Hippocampal formation (tissue), 2 donors: ENCODE data around the gene NUFIP2.
A peak's percentile ranks its signal among the peaks of the same experiment; 100 is the strongest.
"Not testable (repeated sequence)": the region's sequence is repeated elsewhere in the genome, so short reads cannot be mapped to it uniquely, and the experiment has no call there.

Source experiments
- DNase-seq, 2 donors: peaks; one replicate each; lab custom pipeline; 2025; lab: John Stamatoyannopoulos, UW

NUFIP2 gene

DNA sequence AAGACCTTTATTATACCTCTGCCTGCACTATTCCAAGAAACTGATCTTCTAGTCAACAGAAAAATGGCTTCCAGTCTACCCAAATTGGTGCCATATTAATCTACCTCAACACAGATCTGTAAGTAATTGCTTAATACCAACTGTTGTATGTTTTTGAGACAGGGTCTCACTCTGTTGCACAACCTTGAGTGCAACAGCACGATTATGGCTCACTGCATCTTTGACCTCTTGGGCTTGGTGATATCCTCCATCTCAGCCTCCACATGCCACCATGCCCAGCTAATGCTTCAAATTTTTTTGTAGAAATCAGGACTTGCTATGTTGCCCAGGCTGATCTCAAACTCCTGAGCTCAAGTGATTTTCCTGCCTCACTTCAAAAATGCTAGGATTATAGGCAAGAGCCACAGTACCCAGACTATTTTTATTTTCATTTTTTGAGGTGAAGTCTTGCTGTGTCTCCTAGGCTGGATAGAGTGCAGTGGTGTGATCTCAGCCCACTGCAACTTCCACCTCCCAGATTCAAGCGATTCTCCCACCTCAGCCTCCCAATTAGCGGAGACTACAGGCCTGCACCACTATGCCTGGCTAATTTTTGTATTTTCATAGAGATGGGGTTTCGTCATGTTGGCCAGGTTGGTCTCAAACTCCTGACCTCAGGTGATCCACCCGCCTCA lies 14.4 kb downstream of the NUFIP2 start:
- no peak for DNase-seq

DNA sequence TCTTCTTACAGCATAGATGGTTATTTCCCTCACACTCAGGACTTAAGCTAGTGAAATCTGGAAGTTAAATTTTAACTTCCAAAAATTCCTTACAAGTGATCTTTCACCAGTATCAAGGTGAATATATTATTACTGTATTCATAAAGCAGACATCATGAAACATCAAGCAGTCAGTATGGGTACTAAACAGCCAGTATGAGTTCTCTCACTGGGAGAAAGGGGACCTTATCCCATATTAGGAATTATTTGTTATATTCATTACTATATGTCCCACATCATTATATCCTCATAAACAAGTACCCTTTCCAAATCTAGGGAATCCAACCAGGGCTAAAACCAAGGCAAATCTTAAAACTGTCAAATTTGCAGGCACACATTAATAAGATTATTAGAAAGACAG lies 15.3 kb downstream of the NUFIP2 start:
- no peak for DNase-seq

GRCh38 chr17:29273924-29274323 lies 20.0 kb downstream of the NUFIP2 start:
- no peak for DNase-seq

DNA sequence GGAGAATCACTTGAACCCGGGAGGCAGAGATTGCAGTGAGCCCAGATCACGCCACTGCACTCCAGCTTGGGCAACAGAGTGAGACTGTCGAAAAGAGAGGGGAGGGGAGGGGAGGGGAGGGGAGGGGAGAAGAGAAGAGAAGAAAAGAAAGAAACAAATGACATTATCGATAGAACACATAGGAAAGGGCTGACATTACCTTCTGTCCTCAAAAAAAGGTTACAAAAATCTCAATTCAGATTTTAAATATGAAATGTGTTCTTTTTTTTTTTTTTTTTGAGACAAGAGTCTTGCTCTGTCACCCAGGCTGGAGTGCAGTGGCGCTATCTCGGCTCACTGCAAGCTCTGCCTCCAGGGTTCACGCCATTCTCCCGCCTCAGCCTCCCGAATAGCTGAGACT lies 22.0 kb downstream of the NUFIP2 start:
- not testable (repeated sequence) for DNase-seq

- no peak for DNase-seq
Measured at GRCh38 chr17:29263916-29264315, 30.0 kb downstream of the NUFIP2 start.

DNA sequence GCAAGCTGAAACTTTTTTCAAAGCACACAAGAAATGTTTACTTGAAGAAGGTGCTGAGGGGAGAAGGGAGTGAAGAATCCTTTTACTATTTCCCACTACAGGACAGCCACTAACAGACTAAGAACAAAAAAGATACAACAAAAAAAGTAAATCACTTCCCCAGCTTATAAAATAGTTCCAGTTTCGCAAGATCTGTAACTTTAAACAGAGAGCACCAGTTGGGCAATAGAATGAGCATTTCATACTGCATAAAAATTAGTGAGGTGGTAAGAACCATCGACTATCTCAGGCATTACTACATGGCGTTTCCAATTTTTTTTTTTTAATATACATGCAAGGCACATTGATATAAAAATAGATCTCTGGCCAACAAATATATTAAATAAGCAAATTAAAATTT lies 36.2 kb downstream of the NUFIP2 start:
- no peak for DNase-seq

- DNase-seq: no peak
Measured at GRCh38 chr17:29256735-29257466, 37.0 kb downstream of the NUFIP2 start.

- DNase-seq: no peak
Measured at GRCh38 chr17:29255926-29256522, 37.9 kb downstream of the NUFIP2 start.

DNA sequence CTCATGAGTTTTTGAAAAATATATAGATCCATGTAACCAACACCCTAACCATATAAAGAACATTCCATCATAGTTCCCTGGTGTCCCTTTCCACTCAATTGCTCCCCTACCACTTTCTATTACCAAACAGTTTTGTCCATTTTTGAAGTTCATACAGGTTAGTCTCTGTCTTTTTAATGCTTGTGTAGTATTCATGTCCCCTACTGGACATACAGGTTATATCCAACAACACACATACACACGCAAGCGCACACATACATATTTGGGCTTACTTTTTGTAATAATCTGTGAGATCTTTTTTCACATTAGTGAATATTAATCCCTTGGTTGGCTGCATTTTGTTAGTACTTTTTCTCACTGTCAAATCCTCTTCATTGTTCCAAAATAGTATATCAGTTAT lies 40.9 kb downstream of the NUFIP2 start:
- DNase-seq: no peak

DNA sequence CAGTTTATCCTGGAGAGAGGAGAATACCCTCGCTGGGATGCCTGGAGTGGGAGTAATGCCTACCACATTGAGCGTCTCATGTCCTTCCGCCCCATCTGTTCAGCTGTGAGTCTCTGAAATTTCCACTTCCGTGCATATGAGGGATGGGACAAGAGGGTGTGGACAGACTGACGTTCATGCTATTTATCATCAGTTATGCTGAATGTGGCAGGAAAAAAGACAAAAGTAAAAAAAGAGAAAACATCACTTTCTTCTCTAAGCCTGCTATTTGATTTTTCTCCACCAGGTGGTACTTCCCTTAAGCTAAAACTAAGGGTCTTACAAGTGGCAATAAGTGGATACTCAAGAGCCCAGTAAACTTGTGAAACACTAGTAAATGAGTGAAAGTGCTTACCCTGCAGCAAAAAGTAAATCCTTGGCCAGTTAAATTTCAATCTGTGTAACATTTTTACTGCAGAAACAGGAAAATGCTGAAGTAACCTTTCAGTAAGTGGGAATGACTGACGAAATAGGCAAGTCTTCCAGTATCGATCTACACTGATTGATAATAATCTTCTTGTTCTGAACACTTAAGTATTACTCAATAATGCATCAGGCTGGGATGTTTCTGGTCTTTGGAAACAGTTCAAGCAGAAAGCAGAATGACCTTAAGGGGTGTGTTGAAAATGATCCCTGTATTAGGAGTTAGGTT lies 41.7 kb downstream of the NUFIP2 start:
- DNase-seq: no peak

DNA sequence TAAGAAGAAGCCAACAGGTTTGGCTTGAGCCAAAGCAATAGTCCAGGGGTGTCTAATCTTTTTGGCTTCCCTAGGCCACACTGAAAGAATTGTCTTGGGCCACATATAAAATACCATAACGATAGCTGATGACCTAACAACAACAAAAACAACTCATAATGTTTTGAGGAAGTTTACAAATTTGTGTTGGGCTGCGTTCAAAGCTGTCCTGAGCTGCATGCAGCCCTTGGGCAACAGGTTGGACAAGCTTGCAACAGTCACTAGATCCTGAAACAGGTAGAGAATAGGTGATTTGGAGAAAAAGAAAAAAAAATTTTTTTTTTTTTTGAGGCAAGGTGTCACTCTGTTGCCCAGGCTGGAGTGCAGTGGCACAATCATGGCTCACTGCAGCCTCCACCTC lies 42.8 kb downstream of the NUFIP2 start:
- no peak for DNase-seq

- no peak for DNase-seq
Measured at GRCh38 chr17:29250666-29251065, 43.3 kb downstream of the NUFIP2 start.

- no peak for DNase-seq
Measured at GRCh38 chr17:29248845-29249244, 45.1 kb downstream of the NUFIP2 start.

DNA sequence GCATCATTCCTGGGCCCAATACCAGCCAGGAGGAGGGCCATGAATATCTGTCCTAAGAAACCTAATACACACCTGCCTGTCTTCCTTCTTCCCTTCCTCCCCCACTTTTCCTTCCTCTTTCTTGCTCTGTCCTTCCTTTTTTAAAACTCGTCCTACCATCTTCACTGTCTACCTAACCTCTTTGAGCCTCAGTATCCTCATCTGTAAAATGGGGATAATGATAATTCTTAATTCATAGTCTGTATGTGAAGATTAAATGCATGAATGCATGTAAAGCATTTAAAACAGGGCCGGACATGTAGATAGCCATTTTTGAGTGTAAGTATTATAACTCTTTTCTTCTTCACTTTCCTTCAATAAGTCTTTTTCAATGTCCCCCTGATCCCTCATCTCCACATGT lies 46.7 kb downstream of the NUFIP2 start:
- DNase-seq: no peak

DNA sequence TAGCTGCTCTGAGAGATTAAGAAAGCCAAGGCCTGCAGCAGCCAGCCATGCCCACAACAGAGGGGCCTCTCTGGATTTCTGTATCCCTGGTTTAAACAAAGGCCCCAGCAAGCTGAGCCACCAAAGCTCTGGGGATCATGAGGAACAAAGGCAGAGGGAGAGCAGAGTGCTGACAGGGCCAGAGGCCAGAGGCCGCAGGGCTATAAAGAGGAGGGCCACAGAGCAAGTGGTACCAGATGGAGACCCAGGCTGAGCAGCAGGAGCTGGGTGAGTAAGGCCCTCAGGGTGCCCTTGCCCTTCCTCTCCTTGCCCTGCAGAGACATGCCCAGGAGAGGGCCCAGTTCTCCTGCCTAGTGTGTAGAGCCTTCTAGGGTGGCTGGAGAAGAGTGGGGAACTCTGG lies 47.3 kb downstream of the NUFIP2 start, which contains the start of gene CRYBA1:
Gene CRYBA1 (plus strand): TSS at position 232 of the 400 bp plus-strand sequence. CDS start 5 bp downstream, at position 237.
- DNase-seq: no peak

DNA sequence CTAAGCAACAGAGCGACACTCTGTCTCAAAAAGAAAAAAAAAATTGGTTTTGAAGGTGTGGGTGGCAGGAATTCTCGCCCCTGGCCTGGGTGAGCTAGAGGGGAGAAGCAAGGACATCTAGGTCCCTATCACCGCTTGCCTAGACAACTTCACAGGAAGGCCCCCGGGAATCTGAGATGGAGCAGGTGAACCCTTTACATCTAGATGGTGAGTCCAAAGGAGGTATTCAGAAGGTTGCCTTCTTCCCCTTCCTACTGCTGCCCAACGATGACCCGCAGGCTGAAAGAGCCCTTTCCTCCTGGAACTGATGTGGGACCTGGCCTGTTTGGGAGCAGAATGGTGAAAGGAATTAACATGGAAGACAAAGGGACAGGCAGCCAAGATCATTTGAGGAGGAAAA lies 48.5 kb downstream of the NUFIP2 start:
- DNase-seq: no peak

GRCh38 chr17:29243792-29244191 lies 50.2 kb downstream of the NUFIP2 start:
- DNase-seq: no peak

DNA sequence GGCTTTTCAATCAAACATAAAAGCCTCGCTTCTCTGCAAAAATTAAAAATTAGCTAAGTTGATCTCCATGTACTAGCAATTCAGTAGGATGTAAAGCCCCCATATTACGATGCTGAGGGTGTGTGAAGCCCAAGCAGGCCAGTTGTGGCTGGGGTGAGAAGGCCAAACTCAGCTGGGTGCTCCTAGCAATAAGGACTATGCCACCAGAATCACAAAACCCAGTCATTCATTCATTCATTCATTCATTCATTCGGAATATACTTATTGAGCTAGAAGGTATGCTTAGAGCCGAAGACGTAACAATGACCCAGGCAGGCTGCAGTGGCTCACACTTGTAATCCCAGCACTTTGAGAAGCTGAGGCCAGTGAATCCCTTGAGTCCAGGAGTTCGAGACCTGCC lies 51.2 kb downstream of the NUFIP2 start:
- DNase-seq: no peak

DNA sequence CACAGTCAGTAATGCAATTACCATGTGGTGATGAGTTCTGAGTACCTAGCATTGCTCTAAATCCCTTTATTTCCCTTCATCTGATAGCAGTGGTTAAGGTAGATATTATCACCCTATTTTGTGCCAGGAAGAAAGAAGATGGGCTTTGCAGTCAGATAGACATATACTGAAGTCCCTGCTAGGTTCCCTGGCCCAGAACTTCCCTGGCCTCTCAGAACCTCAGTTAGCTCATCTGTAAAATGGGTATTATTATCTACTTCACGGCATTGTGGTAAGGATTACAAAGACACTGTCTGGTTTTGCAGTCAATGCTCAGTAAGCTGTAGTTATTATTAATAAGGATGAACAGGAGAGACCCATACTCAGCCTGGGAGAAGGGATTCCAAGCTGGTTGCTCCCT lies 51.9 kb downstream of the NUFIP2 start:
- DNase-seq: no peak

DNA sequence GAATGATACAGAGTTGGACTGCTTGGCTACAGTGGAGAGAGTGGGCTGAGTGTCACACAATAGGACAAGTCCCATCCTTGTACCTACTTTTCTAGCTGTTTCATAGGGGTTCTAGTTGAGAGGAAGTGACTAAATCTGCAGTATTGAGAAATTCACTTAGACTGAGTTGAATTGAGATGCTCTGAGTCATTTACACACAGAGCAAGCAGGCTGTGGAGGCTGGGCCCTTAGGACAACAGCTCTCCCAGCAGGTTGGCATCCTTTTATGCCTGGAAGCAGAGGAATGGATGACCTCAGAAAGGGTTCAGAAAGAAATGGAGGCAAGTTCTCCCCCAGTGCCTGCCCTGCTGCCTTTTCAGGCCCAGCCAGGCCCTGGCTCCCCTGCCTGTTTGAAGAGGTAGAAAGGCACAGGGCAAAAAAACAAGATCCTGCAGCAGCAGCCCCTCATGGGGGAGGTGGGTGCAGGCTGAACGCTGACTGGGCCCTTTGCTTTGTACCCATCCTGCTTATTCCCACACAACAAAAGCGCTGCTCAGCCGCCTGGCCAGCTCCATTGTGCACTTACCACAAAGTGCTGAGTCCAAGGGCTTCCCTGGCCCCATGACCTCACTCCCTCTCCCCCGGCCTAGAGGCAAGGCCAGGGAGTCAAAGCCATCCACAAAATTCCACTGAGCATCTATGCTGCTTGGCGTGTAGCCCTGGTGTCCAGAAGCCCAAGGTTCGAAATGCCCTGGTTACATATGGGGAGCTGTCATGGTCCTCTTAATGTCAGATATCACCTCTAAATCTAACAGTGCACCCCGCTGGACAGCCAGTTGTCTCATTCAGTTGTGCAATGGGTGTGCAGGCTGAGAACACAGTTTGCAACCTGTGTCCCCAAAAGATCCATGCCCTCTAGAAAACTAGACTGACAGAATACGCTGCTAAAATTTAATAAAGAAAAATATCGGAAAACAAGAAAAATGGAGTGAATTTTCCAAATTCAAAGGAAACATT lies 52.7 kb downstream of the NUFIP2 start:
- DNase-seq: peak; percentile 42

DNA sequence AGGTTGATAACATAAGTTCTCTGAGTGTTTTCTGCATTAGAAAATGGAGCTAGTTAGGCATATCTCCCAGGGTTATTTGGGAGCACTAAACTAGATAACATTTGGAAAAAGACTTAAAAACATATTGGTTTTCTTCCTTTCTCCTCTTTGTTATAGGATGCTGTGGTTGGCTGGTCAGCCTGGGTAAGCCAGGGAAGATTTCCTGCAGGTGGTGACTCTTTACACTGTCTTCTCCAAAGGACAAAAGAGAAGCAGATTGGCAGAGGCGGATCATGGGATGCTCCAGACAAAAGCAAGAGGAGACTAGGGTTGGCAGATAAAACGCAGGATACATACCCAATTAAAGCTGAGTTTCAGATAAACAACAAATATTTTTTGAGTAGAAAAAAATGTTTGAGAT lies 53.5 kb downstream of the NUFIP2 start:
- no peak for DNase-seq
